OCI-LY3 (cell line): ENCODE measurements around the gene IPO11.

Experiments
- CTCF ChIP-seq: fragments of 200-600, 300-600 bp; sonication (generic); IDR thresholded peaks from 2 replicates; pipeline ENCODE4 v1.5.1; 2014; ENCODE audit warnings: antibody characterized with exemption, low read length, low read depth
- EZH2phosphoT487 ChIP-seq: fragments of 200-600 bp; shearing (Covaris generic); IDR thresholded peaks from 2 replicates; pipeline ENCODE4 v1.6.1; 2018; ENCODE audit warnings: antibody characterized with exemption, mixed run types, low read depth

DNA sequence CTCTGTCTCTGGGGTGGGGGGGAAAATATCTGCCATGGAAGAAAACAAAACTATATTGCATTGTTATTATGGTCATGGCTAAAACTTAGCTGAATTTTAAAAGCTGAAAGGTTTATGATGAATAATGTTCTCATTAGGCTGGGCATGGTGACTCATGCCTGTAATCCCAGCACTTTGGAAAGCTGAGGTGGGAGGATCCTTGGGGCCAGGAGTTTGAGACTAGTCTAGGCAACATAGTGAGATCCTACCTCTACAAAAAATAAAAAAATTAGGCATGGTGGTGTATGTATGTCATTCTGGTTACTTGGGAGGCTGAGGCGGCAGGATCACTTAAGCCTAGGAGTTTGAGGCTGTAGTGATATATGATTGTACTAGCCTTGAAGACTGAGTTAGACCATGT, 44.5 kb downstream of the IPO11 start:
- TF ChIP-seq CTCF (no peak), EZH2phosphoT487 (no peak)
